ENCODE results near the gene PLEKHA5. TPM values are rescaled to one million over a fixed set of nuclear protein-coding genes. Genes with fewer than 3 reads are reported as not detected.

PLEKHA5 gene
- total RNA-seq, 4 donors from 2014 or later: 34.5 to 120 (median 60.0) TPM

- TF ChIP-seq CTCF (IDR thresholded peaks at IDR 0.05) (no peak), EP300 (IDR thresholded peaks at IDR 0.05) (no peak), POLR2A (IDR thresholded peaks at IDR 0.05) (no peak)
- H3K4me1 ChIP-seq: peaks cover 19 to 84% (median 21%) of the 10 kb centered on the region in 3 donors
These were observed 62.0 kb downstream of the PLEKHA5 start for GRCh38 chr12:19191563-19191962.

GRCh38 chr12:19192710-19193109 is 63.2 kb downstream of the PLEKHA5 start:
- no peaks in the 10 kb centered on the region for H3K9me3 ChIP-seq
- TF ChIP-seq CTCF (IDR thresholded peaks at IDR 0.05) (no peak), POLR2AphosphoS5 (IDR thresholded peaks at IDR 0.05) (no peak), EP300 (IDR thresholded peaks at IDR 0.05) (no peak), POLR2A (IDR thresholded peaks at IDR 0.05) (no peak)
- WGBS, 2 donors (ENCODE audit: low coverage in 1 of 2): 46 to 63% methylated on average over 1 of the region's 1 CpG
- peak overlapping the region in 2 of 4 donors; percentile 11 to 21 for H3K27ac ChIP-seq
- no peaks in the 10 kb centered on the region for H3K36me3 ChIP-seq
- no peak for ATAC-seq
- H3K27me3 ChIP-seq: no peaks in the 10 kb centered on the region
- H3K4me1 ChIP-seq: peaks cover 15 to 84% (median 18%) of the 10 kb centered on the region in 3 donors
- H3K4me3 ChIP-seq: no peak overlapping the region

More at GRCh38 chr12:19191563-19191962, 62.0 kb downstream of the PLEKHA5 start:
- Histone ChIP-seq H3K9me3 (no peaks in the 10 kb centered on the region), H3K27ac (peak overlapping the region in 3 of 4 donors; percentile 43 to 58 (median 46)), H3K4me3 (no peak overlapping the region), H3K36me3 (no peaks in the 10 kb centered on the region), H3K27me3 (no peaks in the 10 kb centered on the region)
- no peak for ATAC-seq
- 67 to 79% methylated on average over 5 of the region's 5 CpGs for WGBS, 2 donors (ENCODE audit: low coverage in 1 of 2)

DNA sequence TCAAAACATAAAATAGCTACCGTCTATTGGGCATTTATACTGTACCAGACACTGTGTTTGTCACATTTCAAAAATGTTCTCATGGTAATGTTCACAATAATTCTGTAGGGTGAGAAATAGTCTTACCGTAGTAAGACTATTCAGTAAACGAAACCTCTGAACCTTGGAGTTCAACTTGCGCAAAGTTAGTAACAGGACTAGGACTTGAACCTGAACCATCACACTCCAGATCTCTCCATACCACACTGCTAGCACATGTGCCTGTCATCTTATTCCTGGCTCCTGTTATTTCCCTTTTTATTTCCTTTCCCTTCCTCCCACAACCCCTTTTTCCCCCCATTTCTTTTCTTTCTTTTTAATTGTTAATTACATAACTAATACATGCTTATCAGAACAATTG is 65.4 kb downstream of the PLEKHA5 start:
- H3K27ac ChIP-seq: no peak overlapping the region
- H3K4me3 ChIP-seq: no peak overlapping the region
- H3K9me3 ChIP-seq: no peaks in the 10 kb centered on the region
- no peak for TF ChIP-seq POLR2A (IDR thresholded peaks at IDR 0.05)
- TF ChIP-seq POLR2AphosphoS5 (IDR thresholded peaks at IDR 0.05): no peak
- no peak for TF ChIP-seq CTCF (IDR thresholded peaks at IDR 0.05)
- peaks cover 13 to 82% (median 18%) of the 10 kb centered on the region in 3 donors for H3K4me1 ChIP-seq
- H3K36me3 ChIP-seq: no peaks in the 10 kb centered on the region
- 82 to 88% methylated on average over 2 to 4 of the region's 4 CpGs for WGBS, 2 donors (ENCODE audit: low coverage in 1 of 2)
- no peak for ATAC-seq
- no peaks in the 10 kb centered on the region for H3K27me3 ChIP-seq

GRCh38 chr12:19196959-19197630 is 67.6 kb downstream of the PLEKHA5 start:
- no peak for ATAC-seq
- H3K27ac ChIP-seq: no peak overlapping the region
- H3K27me3 ChIP-seq: no peaks in the 10 kb centered on the region
- no peaks in the 10 kb centered on the region for H3K36me3 ChIP-seq
- no peak overlapping the region for H3K4me3 ChIP-seq
- WGBS, 2 donors (ENCODE audit: low coverage in 1 of 2): 49 to 63% methylated on average over 6 of the region's 6 CpGs
- H3K9me3 ChIP-seq: no peaks in the 10 kb centered on the region
- TF ChIP-seq POLR2AphosphoS5 (IDR thresholded peaks at IDR 0.05) (no peak), POLR2A (IDR thresholded peaks at IDR 0.05) (no peak), EP300 (IDR thresholded peaks at IDR 0.05) (no peak), CTCF (IDR thresholded peaks at IDR 0.05) (no peak)
- H3K4me1 ChIP-seq: peaks cover 3 to 64% (median 7%) of the 10 kb centered on the region in 3 donors

- Histone ChIP-seq H3K27me3 (no peaks in the 10 kb centered on the region), H3K27ac (no peak overlapping the region), H3K4me1 (peaks cover 3 to 53% (median 3%) of the 10 kb centered on the region in 3 donors), H3K9me3 (no peaks in the 10 kb centered on the region), H3K36me3 (no peaks in the 10 kb centered on the region), H3K4me3 (no peak overlapping the region)
- no peak for ATAC-seq
- WGBS, 2 donors (ENCODE audit: low coverage in 1 of 2): 18 to 27% methylated on average over 2 of the region's 2 CpGs
- TF ChIP-seq POLR2A (IDR thresholded peaks at IDR 0.05): no peak
- no peak for TF ChIP-seq POLR2AphosphoS5 (IDR thresholded peaks at IDR 0.05)
- TF ChIP-seq EP300 (IDR thresholded peaks at IDR 0.05): no peak
- no peak for TF ChIP-seq CTCF (IDR thresholded peaks at IDR 0.05)
These were observed 68.7 kb downstream of the PLEKHA5 start for GRCh38 chr12:19198272-19198671.
